ENCODE results near the gene EIF3L.

EIF3L gene

GRCh38 chr22:37819105-37819433, 30.1 kb upstream of the EIF3L start:
- ATAC-seq = no peak
- TF ChIP-seq ZFP3 (CRISPR knock-in tag; IDR thresholded peaks at IDR 0.05) (no peak), GLIS3 (CRISPR knock-in tag; IDR thresholded peaks at IDR 0.05) (no peak), PATZ1 (CRISPR knock-in tag; IDR thresholded peaks at IDR 0.05; ENCODE audit: borderline replicate concordance) (no peak), CSDC2 (CRISPR knock-in tag; IDR thresholded peaks at IDR 0.05) (no peak), SNAI2 (CRISPR knock-in tag; IDR thresholded peaks at IDR 0.05) (no peak), ZNF8 (CRISPR knock-in tag; IDR thresholded peaks at IDR 0.05) (no peak), BACH2 (CRISPR knock-in tag; IDR thresholded peaks at IDR 0.05; ENCODE audit: borderline replicate concordance) (no peak), RARB (CRISPR knock-in tag; IDR thresholded peaks at IDR 0.05) (no peak), PPARA (CRISPR knock-in tag; IDR thresholded peaks at IDR 0.05; ENCODE audit: borderline replicate concordance) (no peak)

GRCh38 chr22:37820350-37820749, 28.9 kb upstream of the EIF3L start:
- TF ChIP-seq ISL1 (CRISPR knock-in tag; IDR thresholded peaks at IDR 0.05) = no peak
- TF ChIP-seq ARNTL (CRISPR knock-in tag; IDR thresholded peaks at IDR 0.05; ENCODE audit: borderline replicate concordance, low read depth) = no peak
- TF ChIP-seq TOX (CRISPR knock-in tag; IDR thresholded peaks at IDR 0.05; ENCODE audit: borderline replicate concordance) = no peak
- no peak for ATAC-seq

GRCh38 chr22:37822079-37822833, 27.0 kb upstream of the EIF3L start:
- ATAC-seq = 0 out of 3 replicates have a peak, but pooled peaks have one; percentile 7
- TF ChIP-seq TCF4 (CRISPR knock-in tag; IDR thresholded peaks at IDR 0.05; ENCODE audit: borderline replicate concordance) (no peak), TSHZ2 (CRISPR knock-in tag; IDR thresholded peaks at IDR 0.05) (no peak), PATZ1 (CRISPR knock-in tag; IDR thresholded peaks at IDR 0.05; ENCODE audit: borderline replicate concordance) (no peak), OSR1 (CRISPR knock-in tag; IDR thresholded peaks at IDR 0.05) (no peak), PPARA (CRISPR knock-in tag; IDR thresholded peaks at IDR 0.05; ENCODE audit: borderline replicate concordance) (no peak), GLIS3 (CRISPR knock-in tag; IDR thresholded peaks at IDR 0.05) (no peak), ESRRG (CRISPR knock-in tag; IDR thresholded peaks at IDR 0.05) (no peak), TOX (CRISPR knock-in tag; IDR thresholded peaks at IDR 0.05; ENCODE audit: borderline replicate concordance) (no peak), ZFP3 (CRISPR knock-in tag; IDR thresholded peaks at IDR 0.05) (no peak), ZNF8 (CRISPR knock-in tag; IDR thresholded peaks at IDR 0.05) (no peak), SNAI2 (CRISPR knock-in tag; IDR thresholded peaks at IDR 0.05) (no peak), ARNTL (CRISPR knock-in tag; IDR thresholded peaks at IDR 0.05; ENCODE audit: borderline replicate concordance, low read depth) (no peak), BACH2 (CRISPR knock-in tag; IDR thresholded peaks at IDR 0.05; ENCODE audit: borderline replicate concordance) (no peak), RARB (CRISPR knock-in tag; IDR thresholded peaks at IDR 0.05) (no peak), CSDC2 (CRISPR knock-in tag; IDR thresholded peaks at IDR 0.05) (no peak), CSRNP3 (CRISPR knock-in tag; IDR thresholded peaks at IDR 0.05) (no peak), ZC3H10 (CRISPR knock-in tag; IDR thresholded peaks at IDR 0.05) (no peak), POU6F1 (CRISPR knock-in tag; IDR thresholded peaks at IDR 0.05; ENCODE audit: borderline replicate concordance, low read depth) (no peak), CREB5 (CRISPR knock-in tag; IDR thresholded peaks at IDR 0.05; ENCODE audit: low read depth) (no peak)
